ENCODE results near the gene TSHZ2.
"Not testable (repeated sequence)": the region's sequence is repeated elsewhere in the genome, so short reads cannot be mapped to it uniquely, and the experiment has no call there.

The TSHZ2 gene

GRCh38 chr20:52963131-52963530 lies 9.0 kb upstream of the TSHZ2 start:
- DNase-seq: no peak

- no peak for DNase-seq
Observed at GRCh38 chr20:52964131-52964530, 8.0 kb upstream of the TSHZ2 start.

- DNase-seq: no peak
Observed at GRCh38 chr20:52965380-52965779, 6.8 kb upstream of the TSHZ2 start.

- no peak for DNase-seq
Observed at GRCh38 chr20:52965819-52966218, 6.3 kb upstream of the TSHZ2 start.

- not testable (repeated sequence) for DNase-seq
Observed at GRCh38 chr20:52966543-52966942, 5.6 kb upstream of the TSHZ2 start.

GRCh38 chr20:52971498-52972189 lies 514 bp upstream of the TSHZ2 start:
- DNase-seq: no peak

GRCh38 chr20:52972965-52973819 lies 1.0 kb downstream of the TSHZ2 start:
- no peak for DNase-seq

- DNase-seq: no peak
Observed at GRCh38 chr20:52974179-52974594, 2.0 kb downstream of the TSHZ2 start.

GRCh38 chr20:52975029-52975732 lies 3.0 kb downstream of the TSHZ2 start:
- no peak for DNase-seq

- DNase-seq: no peak
Observed at GRCh38 chr20:52975803-52976531, 3.8 kb downstream of the TSHZ2 start.

GRCh38 chr20:52978851-52979250 lies 6.7 kb downstream of the TSHZ2 start:
- DNase-seq: no peak

- no peak for DNase-seq
Observed at GRCh38 chr20:52981051-52981450, 8.9 kb downstream of the TSHZ2 start.

GRCh38 chr20:52983726-52984450 lies 11.7 kb downstream of the TSHZ2 start:
- DNase-seq: no peak

- DNase-seq: no peak
Observed at GRCh38 chr20:52984451-52984810, 12.3 kb downstream of the TSHZ2 start.

GRCh38 chr20:52985687-52986086 lies 13.5 kb downstream of the TSHZ2 start:
- DNase-seq: no peak

GRCh38 chr20:52987295-52987694 lies 15.1 kb downstream of the TSHZ2 start:
- DNase-seq: no peak

GRCh38 chr20:52991830-52992229 lies 19.7 kb downstream of the TSHZ2 start:
- no peak for DNase-seq

GRCh38 chr20:52992632-52993031 lies 20.5 kb downstream of the TSHZ2 start:
- no peak for DNase-seq

- no peak for DNase-seq
Observed at GRCh38 chr20:52993076-52993475, 20.9 kb downstream of the TSHZ2 start.

- DNase-seq: no peak
Observed at GRCh38 chr20:52994184-52994970, 22.2 kb downstream of the TSHZ2 start.

- DNase-seq: no peak
Observed at GRCh38 chr20:52996130-52996529, 24.0 kb downstream of the TSHZ2 start.

GRCh38 chr20:52996658-52997057 lies 24.5 kb downstream of the TSHZ2 start:
- DNase-seq: no peak

Measured in GDM1 (cell line).